Fibroblast of skin of back (primary cell): ENCODE results near the gene NR2C2.

Source experiments
- DNase-seq: peaks from one replicate; pipeline ENCODE4 v3.0.0-alpha.2; 2013

NR2C2 gene

GRCh38 chr3:15065550-15066007 lies 118.2 kb downstream of the NR2C2 start:
- DNase-seq, result no peak

GRCh38 chr3:15066467-15066866 lies 119.1 kb downstream of the NR2C2 start:
- DNase-seq, result no peak

GRCh38 chr3:15069441-15069840 lies 122.1 kb downstream of the NR2C2 start:
- no peak for DNase-seq

DNA sequence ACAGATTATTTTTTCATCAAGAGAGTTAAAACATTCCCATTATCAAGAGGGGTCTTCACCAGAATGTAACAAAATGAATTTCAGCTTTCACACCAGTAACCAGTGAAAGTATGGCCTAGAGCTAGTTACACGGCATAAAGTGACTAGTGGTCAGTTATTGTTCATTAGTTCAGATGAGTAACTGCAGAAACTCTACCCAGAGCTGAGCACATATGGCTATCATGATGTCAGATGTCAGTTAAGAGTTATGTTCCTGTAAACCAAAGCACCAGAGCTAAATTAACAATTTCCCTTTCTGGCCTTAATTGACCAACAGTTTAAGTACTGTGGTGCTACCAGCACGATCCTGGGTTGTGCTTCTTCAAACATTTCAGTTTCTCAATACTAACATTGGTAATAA lies 124.3 kb downstream of the NR2C2 start:
- DNase-seq, result no peak

DNA sequence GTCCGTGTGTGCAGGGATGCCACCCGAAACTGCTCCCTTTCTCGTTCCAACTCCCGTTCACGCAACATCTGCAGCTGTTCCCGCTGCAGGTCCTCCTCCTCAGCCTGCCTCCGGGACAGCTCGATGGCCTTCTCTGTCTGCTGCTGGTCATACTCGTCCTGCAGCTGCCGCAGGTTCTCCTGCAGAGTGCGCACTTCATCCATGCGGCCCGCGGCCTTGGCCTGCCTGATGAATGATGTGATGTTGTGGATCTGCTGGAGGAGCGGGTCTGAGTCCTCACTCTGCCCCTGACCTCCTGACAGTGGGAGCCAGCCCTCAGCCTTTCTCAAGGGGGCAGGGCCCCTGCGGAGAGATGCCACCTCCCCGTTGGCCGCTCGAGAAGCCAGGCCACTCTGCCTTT lies 127.1 kb downstream of the NR2C2 start:
- DNase-seq, result no peak

DNA sequence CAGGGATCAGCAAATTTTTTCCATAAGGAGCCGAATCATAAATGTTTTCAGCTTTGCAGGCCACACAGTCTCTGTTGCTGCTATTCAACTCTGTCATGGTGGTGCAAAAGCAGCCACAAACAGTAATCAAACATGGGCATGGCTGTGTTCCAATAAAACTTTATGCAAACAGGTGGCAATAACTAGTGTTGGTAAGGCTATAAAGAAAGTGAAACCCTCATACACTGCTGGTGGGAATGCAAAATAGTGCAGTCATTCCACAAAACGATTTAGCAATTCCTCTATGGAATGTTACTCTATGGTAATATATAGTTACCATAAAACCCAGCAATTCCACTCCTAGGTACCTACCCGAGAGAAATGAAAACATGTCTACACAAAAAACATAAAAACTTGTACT lies 131.7 kb downstream of the NR2C2 start:
- no peak for DNase-seq

- no peak for DNase-seq
These were observed 134.7 kb downstream of the NR2C2 start for GRCh38 chr3:15081960-15082664.

DNA sequence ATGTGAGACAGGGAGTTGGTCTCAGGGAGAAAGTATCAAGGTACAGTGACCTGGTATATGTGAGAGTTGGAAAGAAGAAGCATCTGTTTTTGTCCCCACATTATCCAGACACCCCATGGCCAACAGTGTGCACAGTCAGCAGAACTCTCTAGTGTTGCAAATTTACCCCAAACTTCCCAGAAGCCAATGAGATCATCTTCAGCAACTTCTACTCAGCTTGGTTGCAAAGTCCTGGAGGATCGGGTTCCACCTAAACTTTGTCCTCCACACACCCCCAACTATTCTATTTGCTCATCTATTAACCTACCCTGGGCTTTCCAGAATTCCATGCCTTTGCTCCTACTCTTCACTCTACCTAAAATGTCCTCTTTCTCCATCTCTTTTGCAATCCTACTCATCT lies 135.9 kb downstream of the NR2C2 start:
- no peak for DNase-seq

- no peak for DNase-seq
These were observed 138.9 kb downstream of the NR2C2 start for GRCh38 chr3:15086263-15086662.

DNA sequence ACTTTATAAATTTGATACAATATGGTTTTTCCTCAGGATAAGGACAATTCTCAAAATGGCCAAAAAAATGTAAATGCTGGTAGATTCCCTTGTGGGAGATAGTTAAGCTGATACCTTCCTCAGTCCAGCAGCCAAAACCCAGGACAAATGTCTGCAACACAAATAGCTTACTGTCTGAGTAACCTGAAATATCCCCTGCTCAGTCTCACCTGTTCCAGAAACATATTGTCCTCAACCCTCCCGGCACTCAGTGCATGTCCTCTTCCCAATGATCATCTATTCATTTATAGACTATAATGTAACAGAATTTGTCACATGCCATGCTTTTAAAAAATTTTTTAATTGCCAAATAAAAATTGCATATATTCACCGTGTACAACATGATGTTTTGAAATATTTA lies 139.3 kb downstream of the NR2C2 start:
- DNase-seq, result no peak

DNA sequence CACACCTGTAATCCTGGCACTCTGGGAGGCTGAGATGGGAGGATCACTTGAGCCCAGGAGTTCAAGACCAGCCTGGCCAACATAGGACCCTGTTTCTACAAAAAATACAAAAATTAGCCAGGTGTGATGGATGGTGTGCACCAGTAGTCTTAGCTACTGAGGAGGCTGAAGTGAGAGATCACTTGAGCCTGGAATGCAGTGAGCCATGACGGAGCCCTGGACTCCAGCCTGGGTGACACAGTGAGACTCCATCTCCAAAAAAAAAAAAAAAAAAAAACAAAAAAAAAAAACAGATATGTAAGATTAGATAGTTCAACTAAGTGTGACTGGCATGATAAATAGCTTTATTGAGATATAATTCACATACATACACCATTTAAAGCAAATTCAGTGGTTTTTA lies 141.8 kb downstream of the NR2C2 start:
- DNase-seq, result no peak

- DNase-seq, result no peak
These were observed 144.2 kb downstream of the NR2C2 start for GRCh38 chr3:15091575-15091974.

DNA sequence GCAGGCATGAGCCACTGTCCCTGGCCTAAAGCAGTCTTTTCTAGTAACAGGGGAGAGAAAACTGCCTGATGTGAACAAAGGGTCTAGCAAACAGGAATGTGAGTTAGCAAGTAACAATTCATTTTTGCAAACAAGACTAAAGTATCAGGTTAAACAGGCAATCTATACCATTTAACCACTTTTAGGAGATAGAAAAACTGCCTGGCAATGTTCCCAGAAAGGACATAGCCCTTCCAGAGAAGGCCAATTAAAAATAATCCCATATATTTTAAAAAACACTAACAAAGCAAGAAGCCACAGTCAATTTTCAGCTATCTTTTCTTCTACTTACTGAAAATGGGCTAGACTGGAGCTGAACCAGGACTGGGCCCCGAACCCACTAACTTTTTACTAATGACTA lies 145.3 kb downstream of the NR2C2 start:
- DNase-seq, result no peak

DNA sequence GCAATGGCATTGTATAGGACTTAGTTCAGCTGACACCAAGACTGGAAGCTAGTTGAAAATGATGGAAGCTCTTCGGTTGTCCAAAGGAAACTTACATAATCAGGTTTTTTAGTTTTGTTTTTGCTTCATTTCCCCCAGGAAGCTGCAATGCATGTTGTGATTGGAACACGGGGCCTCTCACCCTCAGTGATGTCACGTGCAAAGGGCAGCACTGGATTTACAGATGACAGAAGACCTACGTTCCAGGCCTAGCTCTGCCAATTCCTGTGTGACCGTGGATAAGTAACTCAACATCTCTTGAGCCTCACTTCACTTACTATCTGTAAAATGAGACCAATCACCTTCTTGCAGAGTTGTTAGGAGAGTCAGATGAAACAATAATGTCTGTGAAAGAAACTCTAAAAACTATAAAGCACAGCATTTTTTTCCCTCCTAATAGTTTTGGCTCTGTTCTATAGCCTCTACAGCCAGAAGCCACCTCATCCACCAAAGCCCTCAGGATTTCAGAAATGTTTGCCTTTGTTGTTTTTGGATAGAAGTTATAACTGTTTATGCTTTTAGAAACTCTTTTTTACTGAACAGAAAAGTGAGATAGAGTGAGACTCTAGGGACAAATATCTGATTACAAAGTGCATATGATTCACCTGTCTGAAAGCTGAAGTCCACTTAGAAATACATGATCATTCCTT lies 146.9 kb downstream of the NR2C2 start:
- no peak for DNase-seq

GRCh38 chr3:15096046-15096445 lies 148.7 kb downstream of the NR2C2 start:
- DNase-seq, result no peak

GRCh38 chr3:15097891-15098290 lies 150.5 kb downstream of the NR2C2 start:
- peak; percentile 17 for DNase-seq
